Sigmoid colon (tissue), 7 donors: ENCODE results near the gene ZNFX1. TPM values are rescaled to one million over a fixed set of nuclear protein-coding genes. Genes with fewer than 3 reads are reported as not detected.

Experiments used
- DNase-seq: peaks from one replicate; pipeline ENCODE4 v3.0.0-alpha.2; 2019
- H3K27ac ChIP-seq, 4 donors: fragments of 200-600 bp; sonication (generic); one replicate each; pipeline ENCODE4 v1.5.1; 2016 to 2019; ENCODE audit warnings: mild to moderate bottlenecking in 1 of 4
- H3K27me3 ChIP-seq, 3 donors: fragments of 200-600 bp; sonication (generic); one replicate each; pipeline ENCODE4 v1.5.1; 2019; ENCODE audit warnings: mild to moderate bottlenecking in 1 of 3
- H3K36me3 ChIP-seq, 4 donors: fragments of 200-600 bp; sonication (generic); one replicate each; pipeline ENCODE4 v1.5.1; 2016 to 2019
- H3K4me1 ChIP-seq, 4 donors: fragments of 200-600 bp; sonication (generic); one replicate each; pipeline ENCODE4 v1.5.1; 2017 to 2019
- H3K4me3 ChIP-seq, 4 donors: fragments of 200-600 bp; sonication (generic); one replicate each; pipeline ENCODE4 v1.5.1; 2017 to 2019; ENCODE audit warnings: mild to moderate bottlenecking in 2 of 4, moderate library complexity in 1 of 4
- H3K9me3 ChIP-seq, 4 donors: fragments of 200-600 bp in 3 of 4; sonication (generic) in 3 of 4; one replicate each; pipeline versions ENCODE4 v1.5.1 to v1.6.1; 2013 to 2019
- CTCF ChIP-seq, 4 experiments: fragments of 450-650 bp in 3 of 4; fragments of 200-600 bp in 1 of 4; IDR thresholded peaks; one replicate each; pipeline ENCODE4 v1.5.1; 2016 to 2019; ENCODE audit warnings: antibody characterized with exemption in 4 of 4, mild to moderate bottlenecking in 3 of 4, moderate library complexity in 2 of 4
- EP300 ChIP-seq, 4 donors: sonication (generic); formaldehyde crosslinking; IDR thresholded peaks; one replicate each; pipeline ENCODE4 v1.6.1; 2017; ENCODE audit warnings: antibody characterized with exemption in 4 of 4
- POLR2A ChIP-seq, 2 donors: fragments of 450-650 bp; IDR thresholded peaks; one replicate each; pipeline ENCODE4 v1.6.1; 2016; ENCODE audit warnings: antibody characterized with exemption in 2 of 2, mild to moderate bottlenecking in 2 of 2, moderate library complexity in 2 of 2
- POLR2AphosphoS5 ChIP-seq, 4 donors: sonication (generic); formaldehyde crosslinking; IDR thresholded peaks; one replicate each; pipeline ENCODE4 v1.6.1; 2017; ENCODE audit warnings: antibody characterized with exemption in 4 of 4
- WGBS, 2 donors: extraction: QIAGEN DNeasy Blood & Tissue Kit; methylation state at CpG; one replicate each; pipeline ENCODE4 v1.1.7; 2013; 5-methylcytosine and 5-hydroxymethylcytosine counted together
- intact Hi-C: fragments of 100-400 bp; cut with DNase I; formaldehyde crosslinking; loops from one replicate; pipeline ENCODE4 v1.15.1; 2023
- polyA plus RNA-seq, 3 donors: library from polyadenylated mRNA; stranded (reverse); fragments of 200-250 nt; gene quantifications; one replicate each; pipeline ENCODE4 v1.2.3, GENCODE V29; 2013
- total RNA-seq, 4 donors: library from RNA; depleted of rRNA; stranded (reverse); fragments of >200 nt; gene quantifications; one replicate each; pipeline ENCODE4 v1.1.0, GENCODE V29; 2016
- donor health status: healthy with polysubstance abuse.
- donor health status: Bipolar disorder and iron deficiency.
- donor health status: healthy.

Gene ZNFX1
- total and polyA plus RNA-seq, 7 donors: 7.2 to 32.1 (median 25.7) TPM

DNA sequence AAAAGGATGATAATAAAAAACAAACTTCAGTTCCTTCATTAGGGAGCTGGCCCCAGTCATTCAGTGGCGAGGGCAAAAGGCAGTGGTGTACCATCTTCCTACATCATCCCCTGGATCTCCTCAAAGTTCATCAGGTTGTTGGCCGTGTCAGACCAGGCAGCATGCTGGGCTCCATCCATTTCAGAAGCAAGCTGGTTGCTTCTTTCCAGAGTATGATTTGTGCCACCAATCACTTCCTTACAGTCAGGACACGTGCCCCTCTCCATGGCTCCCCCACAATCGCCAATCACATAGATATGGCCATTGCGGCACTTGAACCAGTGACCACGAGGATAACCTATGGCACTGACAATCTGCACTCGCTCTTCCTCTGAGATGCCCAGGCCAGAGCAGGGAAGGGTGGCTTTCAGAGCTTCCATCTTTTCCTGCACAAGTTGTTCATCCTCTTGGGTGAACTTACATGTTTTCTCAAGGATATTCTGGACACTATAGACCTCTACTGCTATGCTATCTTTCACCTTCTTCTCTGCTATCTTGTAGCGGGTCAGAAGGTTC, 30.6 kb downstream of the ZNFX1 start:
- 90 to 91% methylated on average over 8 of the region's 8 CpGs for WGBS, 2 donors
- Histone ChIP-seq H3K9me3 (no peaks in the 10 kb centered on the region), H3K36me3 (peaks cover 54 to 100% (median 74%) of the 10 kb centered on the region in 4 donors), H3K4me3 (no peak overlapping the region), H3K27ac (peak overlapping the region in 1 of 4 donors; percentile 69), H3K27me3 (no peaks in the 10 kb centered on the region), H3K4me1 (peaks cover 0 to 15% (median 10%) of the 10 kb centered on the region in 4 donors)
- TF ChIP-seq POLR2A (IDR thresholded peaks at IDR 0.05) (no peak), EP300 (IDR thresholded peaks at IDR 0.05) (no peak), CTCF (IDR thresholded peaks at IDR 0.05) (no peak)
- intact Hi-C loops: loop anchor here (5.0 kb wide), 1 partner anchor 285 kb away; no protein-coding TSS in a partner anchor
- DNase-seq: no peak

GRCh38 chr20:49245921-49246740, 31.7 kb downstream of the ZNFX1 start:
- Histone ChIP-seq H3K4me1 (peaks cover 0 to 15% (median 10%) of the 10 kb centered on the region in 4 donors), H3K9me3 (no peaks in the 10 kb centered on the region), H3K27me3 (no peaks in the 10 kb centered on the region), H3K4me3 (no peak overlapping the region), H3K27ac (peak overlapping the region; percentile 18 to 69 (median 25)), H3K36me3 (peaks cover 53 to 100% (median 71%) of the 10 kb centered on the region in 4 donors)
- intact Hi-C loops: loop anchor here (5.0 kb wide), 1 partner anchor 286 kb away; no protein-coding TSS in a partner anchor
- TF ChIP-seq CTCF (IDR thresholded peaks at IDR 0.05): peak in 3 of 4 experiments; percentile 44 to 61 (median 59)
- TF ChIP-seq EP300 (IDR thresholded peaks at IDR 0.05): no peak
- DNase-seq: no peak
- 38 to 50% methylated on average over 3 of the region's 3 CpGs for WGBS, 2 donors

GRCh38 chr20:49237531-49237930, 40.3 kb downstream of the ZNFX1 start:
- no peak for TF ChIP-seq EP300 (IDR thresholded peaks at IDR 0.05)
- no peak for TF ChIP-seq CTCF (IDR thresholded peaks at IDR 0.05)
- no peak for TF ChIP-seq POLR2AphosphoS5 (IDR thresholded peaks at IDR 0.05)
- no peak for TF ChIP-seq POLR2A (IDR thresholded peaks at IDR 0.05)

GRCh38 chr20:49236301-49236700, 41.6 kb downstream of the ZNFX1 start:
- H3K36me3 ChIP-seq: peaks cover 32 to 96% (median 76%) of the 10 kb centered on the region in 4 donors
- H3K9me3 ChIP-seq: no peaks in the 10 kb centered on the region
- H3K27me3 ChIP-seq: no peaks in the 10 kb centered on the region
- 86 to 92% methylated on average over 9 of the region's 9 CpGs for WGBS, 2 donors
- no peak for TF ChIP-seq POLR2AphosphoS5 (IDR thresholded peaks at IDR 0.05)
- no peak for TF ChIP-seq CTCF (IDR thresholded peaks at IDR 0.05)
- TF ChIP-seq EP300 (IDR thresholded peaks at IDR 0.05): no peak
- TF ChIP-seq POLR2A (IDR thresholded peaks at IDR 0.05): no peak
- H3K4me3 ChIP-seq: no peak overlapping the region
- DNase-seq: no peak
- H3K4me1 ChIP-seq: no peaks in the 10 kb centered on the region
- H3K27ac ChIP-seq: no peak overlapping the region
- intact Hi-C loops: no loop called here

More at GRCh38 chr20:49237531-49237930, 40.3 kb downstream of the ZNFX1 start:
- WGBS, 2 donors: 71 to 92% methylated on average over 4 of the region's 4 CpGs
- Histone ChIP-seq H3K27me3 (no peaks in the 10 kb centered on the region), H3K4me3 (no peak overlapping the region), H3K27ac (no peak overlapping the region), H3K9me3 (no peaks in the 10 kb centered on the region), H3K4me1 (no peaks in the 10 kb centered on the region), H3K36me3 (peaks cover 31 to 98% (median 76%) of the 10 kb centered on the region in 4 donors)
- intact Hi-C loops: no loop called here
- no peak for DNase-seq
